Endodermal cell (in vitro differentiated cells): Measurements from ENCODE around the gene ST7. TPM values are rescaled to one million over a fixed set of nuclear protein-coding genes. Genes with fewer than 3 reads are reported as not detected.

Experiments
- DNase-seq: peaks from one replicate; pipeline ENCODE4 v3.0.0-alpha.2; 2017
- H3K27ac ChIP-seq: 2 replicates; pipeline ENCODE4 v1.5.1; 2013; ENCODE audit warnings: mild to moderate bottlenecking, low read depth, low read length, moderate library complexity
- H3K27me3 ChIP-seq: 2 replicates; pipeline ENCODE4 v1.6.1; 2013; ENCODE audit warnings: mild to moderate bottlenecking, low read length, moderate library complexity; ENCODE audit not compliant: insufficient read depth, control insufficient read depth, poor library complexity, severe bottlenecking
- H3K36me3 ChIP-seq: 2 replicates; pipeline ENCODE4 v1.7.0; 2013; ENCODE audit warnings: mild to moderate bottlenecking, low read length, moderate library complexity; ENCODE audit not compliant: control insufficient read depth, insufficient read depth
- H3K4me1 ChIP-seq: one replicate; pipeline ENCODE4 v1.7.0; 2013; ENCODE audit warnings: low read length; ENCODE audit not compliant: control insufficient read depth, insufficient read depth
- H3K4me3 ChIP-seq: 2 replicates; pipeline ENCODE4 v1.5.1; 2013; ENCODE audit warnings: mild to moderate bottlenecking, low read length, moderate library complexity
- H3K9ac ChIP-seq: 2 replicates; pipeline ENCODE4 v1.6.1; 2013; ENCODE audit warnings: mild to moderate bottlenecking, low read length, moderate library complexity; ENCODE audit not compliant: poor library complexity, severe bottlenecking; ENCODE audit errors: extremely low read depth
- H3K9me3 ChIP-seq: 2 replicates; pipeline ENCODE4 v1.6.1; 2013; ENCODE audit warnings: mild to moderate bottlenecking, low read length, moderate library complexity; ENCODE audit not compliant: control insufficient read depth
- H3K27ac Mint-ChIP-seq: 2 replicates; pipeline ENCODE4 v1.8.0; 2020; ENCODE audit warnings: mixed read lengths
- H3K27me3 Mint-ChIP-seq: 2 replicates; pipeline ENCODE4 v1.8.0; 2021; ENCODE audit warnings: mild to moderate bottlenecking, mixed read lengths; ENCODE audit not compliant: insufficient read depth
- H3K36me3 Mint-ChIP-seq: 2 replicates; pipeline ENCODE4 v1.8.0; 2020; ENCODE audit warnings: low read depth, mixed read lengths
- H3K4me1 Mint-ChIP-seq: 2 replicates; pipeline ENCODE4 v1.8.0; 2020; ENCODE audit warnings: mixed read lengths
- H3K4me3 Mint-ChIP-seq: 2 replicates; pipeline ENCODE4 v1.8.0; 2020; ENCODE audit warnings: mild to moderate bottlenecking, moderate library complexity, mixed read lengths
- H3K9me3 Mint-ChIP-seq: 2 replicates; pipeline ENCODE4 v1.8.0; 2020; ENCODE audit warnings: mild to moderate bottlenecking, mixed read lengths
- WGBS, 2 experiments: methylation state at CpG; one replicate each; pipeline versions ENCODE4 v1.1.5 to v1.1.7; 2013; ENCODE audit warnings: missing lambda C conversion rate in 2 of 2, mixed read lengths in 1 of 2; ENCODE audit not compliant: insufficient coverage in 1 of 2, insufficient read length in 1 of 2; 5-methylcytosine and 5-hydroxymethylcytosine counted together
- total RNA-seq, 2 donors: library from RNA; stranded (reverse); fragmentation: NEBNext Ultra II Directional in 1 of 2; extraction: Animal tissue kit (Norgen Biotek cat#: 25700) in 1 of 2; gene quantifications; 2 replicates in 1 of 2; 3 replicates in 1 of 2; pipeline ENCODE4 v1.2.1, GENCODE V29; 2021
- TF ChIP-seq, protein P1 (sequence below): fragments of 200-600 bp; sonication (generic); conservative IDR thresholded peaks from 2 replicates; pipeline ENCODE4 v1.5.0; 2021; ENCODE audit warnings: antibody characterized with exemption, mild to moderate bottlenecking

ST7 gene
- total RNA-seq, 2 donors from 2014 or later: 6.4 to 8.9 TPM

DNA sequence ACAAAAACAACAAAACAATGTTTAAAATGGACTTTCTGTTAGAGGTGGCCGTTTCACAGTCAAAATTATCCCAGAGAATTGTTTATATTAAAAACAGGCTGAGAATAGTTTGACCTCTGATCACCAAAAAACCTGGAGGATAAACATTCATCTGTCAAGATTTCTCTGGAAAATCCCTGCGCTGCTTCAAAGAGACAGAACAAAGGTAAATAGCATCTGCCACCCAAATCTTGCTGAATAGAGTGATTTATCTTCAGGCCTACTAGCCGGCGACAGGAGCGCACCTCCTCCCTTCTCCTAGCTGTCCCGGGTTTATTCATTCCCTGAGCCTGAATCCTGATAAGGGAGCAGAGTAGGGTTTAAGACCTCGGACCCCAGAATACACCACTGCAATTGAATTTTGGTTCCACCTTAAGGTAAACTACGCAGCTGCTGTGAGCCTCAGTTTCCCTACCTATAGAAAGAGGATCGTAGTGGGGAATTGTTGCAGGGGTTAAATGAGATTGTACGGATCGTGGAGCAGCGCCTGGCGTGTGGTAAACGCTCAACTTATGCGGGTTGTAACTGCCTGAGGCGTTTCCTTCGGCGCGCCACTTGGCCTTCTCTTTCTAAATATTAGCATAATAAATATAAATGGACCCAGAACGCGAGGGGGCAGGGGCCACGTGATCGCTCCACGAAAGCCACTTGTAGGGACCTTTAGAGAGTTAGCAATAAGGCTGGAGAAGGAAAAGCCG lies 498 bp upstream of the ST7 start:
- H3K27me3 ChIP-seq: peaks cover 13% of the 10 kb centered on the region
- Mint-ChIP-seq H3K9me3 (no peaks in the 10 kb centered on the region), H3K27me3 (peaks cover 16% of the 10 kb centered on the region), H3K4me1 (peaks cover 20% of the 10 kb centered on the region), H3K27ac (peak overlapping the region; percentile 95), H3K36me3 (no peaks in the 10 kb centered on the region), H3K4me3 (peak overlapping the region; percentile 90)
- peak; percentile 71 for DNase-seq
- TF ChIP-seq, protein P1, sequence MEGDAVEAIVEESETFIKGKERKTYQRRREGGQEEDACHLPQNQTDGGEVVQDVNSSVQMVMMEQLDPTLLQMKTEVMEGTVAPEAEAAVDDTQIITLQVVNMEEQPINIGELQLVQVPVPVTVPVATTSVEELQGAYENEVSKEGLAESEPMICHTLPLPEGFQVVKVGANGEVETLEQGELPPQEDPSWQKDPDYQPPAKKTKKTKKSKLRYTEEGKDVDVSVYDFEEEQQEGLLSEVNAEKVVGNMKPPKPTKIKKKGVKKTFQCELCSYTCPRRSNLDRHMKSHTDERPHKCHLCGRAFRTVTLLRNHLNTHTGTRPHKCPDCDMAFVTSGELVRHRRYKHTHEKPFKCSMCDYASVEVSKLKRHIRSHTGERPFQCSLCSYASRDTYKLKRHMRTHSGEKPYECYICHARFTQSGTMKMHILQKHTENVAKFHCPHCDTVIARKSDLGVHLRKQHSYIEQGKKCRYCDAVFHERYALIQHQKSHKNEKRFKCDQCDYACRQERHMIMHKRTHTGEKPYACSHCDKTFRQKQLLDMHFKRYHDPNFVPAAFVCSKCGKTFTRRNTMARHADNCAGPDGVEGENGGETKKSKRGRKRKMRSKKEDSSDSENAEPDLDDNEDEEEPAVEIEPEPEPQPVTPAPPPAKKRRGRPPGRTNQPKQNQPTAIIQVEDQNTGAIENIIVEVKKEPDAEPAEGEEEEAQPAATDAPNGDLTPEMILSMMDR: no peak
- H3K4me3 ChIP-seq: peak overlapping the region; percentile 91
- H3K9me3 ChIP-seq: no peaks in the 10 kb centered on the region
- peak overlapping the region; percentile 81 for H3K27ac ChIP-seq
- peak overlapping the region; percentile 38 for H3K9ac ChIP-seq
- no peaks in the 10 kb centered on the region for H3K36me3 ChIP-seq
- H3K4me1 ChIP-seq: peaks cover 6% of the 10 kb centered on the region
- WGBS, 2 experiments: 0 to 9% methylated on average over 1 to 25 of the region's 25 CpGs

DNA sequence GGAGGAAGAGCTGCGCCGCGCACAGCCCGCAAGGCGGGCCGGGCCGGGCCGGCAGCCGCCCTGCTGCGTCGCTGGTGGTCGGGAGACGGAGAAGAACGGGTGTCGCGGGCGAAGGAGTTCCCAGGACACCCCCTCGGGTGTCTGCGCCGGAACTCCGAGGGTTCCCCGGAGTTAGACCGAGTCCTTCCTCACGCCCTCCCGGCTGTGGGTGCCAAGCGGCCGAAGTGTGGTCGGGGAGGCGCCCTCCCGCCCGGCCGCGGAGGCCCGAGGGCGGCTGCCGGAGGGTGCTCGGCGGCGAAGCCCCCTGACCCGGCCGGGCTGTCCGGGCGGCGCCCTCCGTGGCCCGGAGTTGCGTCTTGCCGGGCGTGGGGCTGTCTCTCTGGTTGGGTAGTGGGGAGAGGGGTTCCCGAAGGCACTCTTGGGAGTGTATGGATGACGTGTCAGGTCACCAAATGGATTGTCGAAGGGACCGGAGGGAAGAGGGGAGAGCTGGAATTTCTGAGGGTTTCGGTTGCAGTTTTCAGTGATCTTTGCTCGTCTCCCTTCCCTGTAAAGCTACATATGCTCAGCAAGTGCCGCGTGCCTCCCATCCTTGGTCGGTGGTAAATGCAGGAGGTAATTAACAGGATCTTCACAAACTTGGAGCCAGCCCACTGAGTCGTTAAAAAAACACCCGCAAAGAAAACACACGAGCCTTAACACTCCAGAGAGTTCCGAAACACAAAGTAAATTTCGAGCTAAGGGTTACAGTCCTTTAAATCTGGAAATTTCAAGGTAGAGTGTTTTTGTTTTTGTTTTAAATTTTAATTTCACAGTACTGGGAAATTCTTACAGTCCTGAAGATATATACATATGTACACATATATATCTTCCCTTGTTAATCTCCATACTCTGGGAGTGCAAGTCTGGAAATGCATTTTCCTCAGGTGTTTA lies 871 bp downstream of the ST7 start:
- peak; percentile 86 for DNase-seq
- H3K9me3 Mint-ChIP-seq: no peaks in the 10 kb centered on the region
- H3K27ac ChIP-seq: peak overlapping the region; percentile 80
- peak overlapping the region; percentile 90 for H3K4me3 Mint-ChIP-seq
- no peaks in the 10 kb centered on the region for H3K9me3 ChIP-seq
- TF ChIP-seq, protein P1: no peak
- peaks cover 18% of the 10 kb centered on the region for H3K4me1 Mint-ChIP-seq
- H3K27me3 ChIP-seq: peaks cover 13% of the 10 kb centered on the region
- H3K9ac ChIP-seq: peak overlapping the region; percentile 88
- peak overlapping the region; percentile 91 for H3K4me3 ChIP-seq
- H3K36me3 ChIP-seq: no peaks in the 10 kb centered on the region
- H3K27ac Mint-ChIP-seq: peak overlapping the region; percentile 99
- WGBS, 2 experiments: 1 to 3% methylated on average over 8 to 63 of the region's 63 CpGs
- H3K36me3 Mint-ChIP-seq: no peaks in the 10 kb centered on the region
- H3K27me3 Mint-ChIP-seq: peaks cover 15% of the 10 kb centered on the region
- peaks cover 6% of the 10 kb centered on the region for H3K4me1 ChIP-seq

DNA sequence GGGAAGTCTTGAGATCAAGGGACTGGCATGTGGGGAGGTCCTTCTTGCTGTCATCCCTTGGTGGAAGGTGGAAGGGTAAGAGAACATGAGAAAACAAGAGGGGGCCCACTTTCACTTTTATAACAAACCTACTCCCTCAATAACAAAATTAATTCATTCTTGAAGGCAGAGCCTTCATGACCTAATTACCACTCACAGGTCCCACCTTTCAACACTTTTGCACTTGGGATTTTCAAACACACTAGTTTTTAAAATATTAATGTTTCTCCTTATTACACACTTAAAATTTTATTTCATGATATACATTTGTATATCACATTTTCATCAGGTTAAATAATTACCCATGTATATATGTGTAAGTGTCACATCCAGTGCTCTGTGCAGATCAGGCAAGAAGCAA lies 2.0 kb downstream of the ST7 start:
- H3K4me1 ChIP-seq: peaks cover 6% of the 10 kb centered on the region
- H3K27me3 Mint-ChIP-seq: peaks cover 7% of the 10 kb centered on the region
- H3K9me3 ChIP-seq: no peaks in the 10 kb centered on the region
- H3K4me3 ChIP-seq: no peak overlapping the region
- H3K36me3 ChIP-seq: no peaks in the 10 kb centered on the region
- H3K4me3 Mint-ChIP-seq: peak overlapping the region; percentile 90
- no peak overlapping the region for H3K9ac ChIP-seq
- peaks cover 17% of the 10 kb centered on the region for H3K4me1 Mint-ChIP-seq
- no peak overlapping the region for H3K27ac Mint-ChIP-seq
- DNase-seq: no peak
- TF ChIP-seq, protein P1: no peak
- no peaks in the 10 kb centered on the region for H3K9me3 Mint-ChIP-seq
- H3K27me3 ChIP-seq: peaks cover 13% of the 10 kb centered on the region
- no peaks in the 10 kb centered on the region for H3K36me3 Mint-ChIP-seq
- no peak overlapping the region for H3K27ac ChIP-seq
